Neural progenitor cell (in vitro differentiated cells): ENCODE measurements around the gene CFDP1.

Experiments
- CTCF ChIP-seq: fragments of 200-600 bp; sonication (generic); IDR thresholded peaks from 2 replicates; pipeline ENCODE4 v1.5.1; 2017; ENCODE audit warnings: antibody characterized with exemption, mild to moderate bottlenecking
- EZH2 ChIP-seq: fragments of 200-600 bp; sonication (generic); IDR thresholded peaks from 2 replicates; pipeline ENCODE4 v1.6.1; 2017; ENCODE audit warnings: antibody characterized with exemption, mild to moderate bottlenecking, moderate library complexity

GRCh38 chr16:75272097-75272551 lies 161.2 kb downstream of the CFDP1 start:
- no peak for TF ChIP-seq CTCF
- no peak for TF ChIP-seq EZH2
